Inflammatory macrophage treated with lipopolysaccharide for 4 hours (primary cell): ENCODE data around the gene FRMD6.
"Not testable (repeated sequence)": the region's sequence is repeated elsewhere in the genome, so short reads cannot be mapped to it uniquely, and the experiment has no call there.

ENCODE experiments used
- DNase-seq: peaks from one replicate; pipeline ENCODE4 v3.0.0-alpha.2; 2020

The FRMD6 gene

DNA sequence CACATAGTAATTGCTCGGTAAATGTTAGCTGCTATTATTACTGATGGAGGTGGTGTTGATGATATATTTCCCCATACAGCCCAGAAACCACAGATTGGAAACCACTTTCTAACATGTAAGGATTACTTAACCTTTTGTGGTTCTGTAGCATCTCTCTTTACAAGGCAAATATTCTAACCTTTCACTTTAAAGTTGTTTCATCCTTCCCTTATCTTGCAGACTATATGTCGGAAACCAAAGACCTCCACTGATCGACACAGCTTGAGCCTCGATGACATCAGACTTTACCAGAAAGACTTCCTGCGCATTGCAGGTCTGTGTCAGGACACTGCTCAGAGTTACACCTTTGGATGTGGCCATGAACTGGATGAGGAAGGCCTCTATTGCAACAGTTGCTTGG is 75.8 kb downstream of the FRMD6 start:
- DNase-seq = no peak

DNA sequence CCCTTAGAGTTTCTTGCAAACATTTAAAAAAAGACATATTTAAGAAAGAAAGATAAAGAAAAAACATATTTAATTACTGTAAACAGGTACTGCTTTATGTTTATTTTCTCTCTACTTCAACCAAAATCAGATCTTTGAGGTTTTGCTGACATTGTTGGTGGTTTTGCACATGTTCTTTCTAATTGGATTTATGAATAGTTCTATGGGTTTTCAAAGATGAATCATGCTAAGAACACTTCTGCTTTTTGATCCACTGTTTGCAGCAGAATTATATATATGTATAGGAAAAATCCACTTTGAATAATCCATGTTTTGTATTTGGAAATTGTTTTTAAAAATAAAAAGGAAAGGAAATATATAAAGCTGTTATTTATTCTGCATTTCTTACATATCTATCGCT is 78.4 kb downstream of the FRMD6 start:
- peak; percentile 3 for DNase-seq

- DNase-seq = no peak
These were observed 79.0 kb downstream of the FRMD6 start for GRCh38 chr14:51730684-51731083.

GRCh38 chr14:51732494-51733112 is 80.9 kb downstream of the FRMD6 start:
- DNase-seq = no peak

DNA sequence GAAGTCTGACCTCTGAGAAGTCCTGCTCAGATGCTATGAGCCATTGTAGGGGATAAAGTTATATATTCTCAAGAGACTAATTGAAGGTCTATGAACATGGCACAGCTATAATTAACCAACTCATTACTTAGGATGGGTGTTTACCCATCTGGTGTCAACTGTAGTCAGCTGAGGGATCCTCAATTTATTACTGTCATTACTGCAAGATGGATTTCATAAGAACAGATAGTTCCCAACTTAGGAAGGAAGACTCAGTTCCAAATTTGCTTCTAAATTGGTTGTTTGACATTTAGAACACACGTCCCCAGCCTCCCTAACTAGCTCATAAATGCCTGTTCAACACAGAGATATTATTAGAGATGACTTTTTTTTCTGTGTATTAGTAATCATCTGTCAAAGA is 81.4 kb downstream of the FRMD6 start:
- DNase-seq = no peak

DNA sequence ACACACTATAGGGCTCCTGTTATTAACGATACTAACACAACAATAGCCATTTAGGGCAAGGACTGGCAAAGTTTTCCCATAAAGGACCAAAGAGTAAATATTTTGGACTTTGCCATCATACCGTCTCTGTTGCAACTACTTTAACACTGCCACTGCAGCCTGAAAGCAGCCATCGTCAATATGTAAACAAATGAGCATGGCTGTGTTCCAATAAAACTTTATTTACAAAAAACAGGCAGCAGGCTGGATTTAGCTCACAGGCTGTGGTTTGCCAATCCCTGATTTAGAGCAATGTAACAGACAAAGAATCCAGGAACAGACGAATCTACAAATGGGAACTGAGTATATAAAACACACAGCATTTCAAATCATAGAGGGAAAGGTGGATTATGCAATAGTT is 84.1 kb downstream of the FRMD6 start:
- DNase-seq = no peak

DNA sequence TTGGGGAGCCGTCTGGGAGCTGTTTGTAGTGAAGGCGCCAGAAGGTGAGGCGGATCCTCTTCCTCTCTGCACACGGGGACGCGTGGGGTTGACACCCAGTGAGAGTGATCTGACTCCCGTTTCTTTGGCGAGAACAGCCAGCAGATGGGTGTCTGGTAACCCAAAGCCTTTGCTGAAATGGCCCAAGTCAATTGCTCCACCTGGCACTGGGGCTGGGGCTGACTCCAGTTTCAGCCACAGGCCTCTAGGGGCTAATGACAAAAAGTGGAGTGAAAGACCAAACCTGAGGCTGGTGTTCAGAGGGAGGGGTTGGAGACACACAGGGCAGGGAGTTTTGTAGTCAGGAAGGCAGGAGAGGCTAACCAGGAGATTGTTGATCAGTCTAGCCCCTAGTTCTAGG is 87.0 kb downstream of the FRMD6 start:
- DNase-seq = no peak

DNA sequence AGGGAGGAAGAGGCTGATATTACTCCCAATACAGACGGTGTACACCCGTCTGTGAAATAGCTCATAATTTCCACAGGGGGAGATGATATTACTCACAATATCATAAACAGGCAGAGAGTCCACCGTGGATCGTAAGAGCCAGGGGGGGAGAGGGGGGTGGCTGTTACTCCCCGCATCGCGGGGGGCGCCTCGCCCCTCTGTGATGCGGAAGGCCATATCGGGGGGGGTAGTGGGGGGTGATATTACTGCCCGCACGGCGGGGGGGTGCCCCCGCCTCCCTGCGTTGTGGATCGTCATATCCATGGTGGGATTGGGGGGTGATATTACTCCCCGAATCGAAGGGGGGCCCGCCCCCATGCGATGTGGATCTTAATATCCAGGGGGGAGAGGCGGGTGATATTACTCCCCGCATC is 91.9 kb downstream of the FRMD6 start:
- no peak for DNase-seq

DNA sequence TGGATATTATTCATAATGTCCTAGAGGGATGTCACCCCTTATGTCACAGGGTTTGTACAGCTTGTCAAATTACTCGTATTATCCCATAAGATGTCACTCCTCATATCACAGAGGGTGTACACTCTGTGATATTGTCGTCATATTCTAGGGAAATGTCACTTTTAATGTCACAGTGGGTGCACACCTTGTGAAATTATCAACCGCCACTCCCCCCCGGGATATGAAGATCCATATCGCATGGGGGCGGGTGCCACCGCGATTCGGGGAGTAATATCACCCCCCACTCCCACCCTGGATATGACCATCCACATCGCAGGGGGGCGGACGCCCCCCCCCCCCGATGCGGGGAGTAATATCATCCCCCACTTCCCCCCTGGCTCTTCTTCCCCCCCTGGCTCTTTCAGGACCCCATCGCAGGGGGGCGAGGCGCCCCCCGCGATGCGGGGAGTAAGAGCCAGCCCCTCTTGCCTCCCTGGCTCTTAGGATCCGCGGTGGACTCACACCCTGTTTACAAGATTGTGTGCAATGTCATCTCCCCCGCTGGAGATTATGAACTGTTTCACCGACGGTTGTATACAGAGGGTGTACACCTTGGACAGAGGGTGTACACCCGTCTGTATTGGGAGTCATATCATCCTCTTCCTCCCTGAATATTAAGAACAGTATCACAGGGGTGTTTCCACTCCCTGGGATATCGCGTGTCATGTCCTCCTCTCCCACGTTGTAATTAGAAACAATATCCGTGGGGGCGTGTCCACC is 92.8 kb downstream of the FRMD6 start:
- no peak for DNase-seq

GRCh38 chr14:51746823-51747222 is 95.1 kb downstream of the FRMD6 start:
- not testable (repeated sequence) for DNase-seq

DNA sequence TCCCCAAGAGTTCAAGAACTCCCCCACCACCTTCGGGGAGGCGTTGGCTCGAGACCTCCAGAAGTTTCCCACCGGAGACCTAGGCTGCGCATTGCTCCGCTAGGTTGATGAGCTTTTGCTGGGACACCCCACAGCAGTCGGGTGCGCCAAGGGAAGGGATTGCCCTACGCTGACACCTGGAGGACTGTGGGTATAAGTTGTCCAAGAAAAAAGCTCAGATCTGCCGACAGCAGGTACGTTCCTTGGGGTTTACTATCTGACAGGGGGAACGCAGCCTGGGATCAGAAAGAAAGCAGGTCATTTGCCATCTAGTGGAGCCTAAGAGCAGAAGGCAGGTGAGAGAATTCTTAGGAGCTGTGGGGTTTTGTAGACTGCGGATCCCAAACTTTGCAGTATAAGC is 98.8 kb downstream of the FRMD6 start:
- DNase-seq = no peak

DNA sequence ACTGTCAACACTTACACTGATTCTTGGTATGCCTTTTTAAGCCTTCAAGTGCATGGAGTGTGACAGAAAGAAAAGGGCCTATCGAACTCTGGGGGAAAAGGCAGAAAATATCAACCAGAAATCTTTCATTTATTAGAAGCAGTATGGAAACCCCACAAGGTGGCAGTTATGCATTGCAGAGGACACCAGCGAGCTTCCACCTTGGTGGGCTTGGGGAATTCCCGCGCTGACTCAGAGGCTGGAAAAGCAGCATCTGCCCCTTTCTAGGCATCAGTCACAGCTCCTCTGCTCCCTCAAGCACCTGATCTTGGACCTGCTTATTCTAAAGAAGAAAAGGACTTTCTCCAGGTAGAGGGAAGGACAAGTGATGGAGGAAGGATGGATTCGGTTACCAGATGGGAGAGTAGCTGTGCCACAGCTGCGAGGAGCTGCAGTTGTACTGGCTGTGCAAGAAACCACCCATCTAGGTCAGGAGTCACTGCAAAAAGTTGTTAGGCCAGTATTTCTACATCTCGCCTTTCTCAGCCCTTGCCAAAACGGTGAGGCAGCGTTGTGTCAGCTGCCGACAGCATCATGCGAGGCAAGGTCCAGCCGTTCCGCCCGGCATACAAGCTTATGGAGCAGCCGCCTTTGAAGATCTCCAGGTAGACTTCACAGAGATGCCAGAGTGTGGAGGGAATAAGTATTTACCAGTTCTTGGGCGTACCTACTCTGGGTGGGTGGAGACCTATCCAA is 100.1 kb downstream of the FRMD6 start:
- not testable (repeated sequence) for DNase-seq

DNA sequence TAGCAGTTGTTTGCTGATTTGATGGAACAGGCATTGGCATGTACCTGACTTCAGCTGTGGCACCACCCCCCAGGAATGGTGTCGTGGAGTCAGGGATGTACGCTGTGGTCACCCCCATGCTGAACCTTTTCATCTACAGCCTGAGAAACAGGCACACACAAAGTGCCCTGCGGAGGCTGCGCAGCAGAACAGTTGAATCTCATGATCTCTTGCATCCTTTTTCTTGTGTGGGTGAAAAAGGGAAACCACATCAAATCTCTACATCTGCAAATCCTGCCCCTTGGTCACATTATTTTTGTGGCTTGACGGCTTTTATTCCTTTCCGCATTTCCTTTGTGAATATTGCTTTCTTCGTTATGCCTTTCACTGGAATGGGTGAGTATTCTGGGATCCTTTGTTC is 106.0 kb downstream of the FRMD6 start:
- DNase-seq = peak; percentile 51

DNA sequence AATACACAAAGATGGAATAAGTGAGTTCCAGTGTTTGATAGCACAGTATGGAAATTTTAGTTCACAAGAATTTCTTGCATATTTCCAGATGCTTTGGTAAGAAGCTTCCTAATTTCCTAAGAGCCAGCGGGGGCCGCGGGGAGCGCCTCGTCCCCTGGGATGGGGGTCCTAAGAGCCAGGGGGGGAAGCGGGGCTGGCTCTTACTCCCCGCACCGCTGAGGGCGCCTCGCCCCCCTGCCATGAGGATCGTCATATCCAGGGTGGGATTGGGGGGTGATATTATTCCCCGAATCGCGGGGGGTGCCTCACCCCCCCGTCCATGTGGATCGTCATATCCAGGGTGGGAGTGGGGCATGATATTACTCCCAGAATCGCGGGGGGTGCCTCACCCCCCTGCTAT is 108.2 kb downstream of the FRMD6 start:
- no peak for DNase-seq

- not testable (repeated sequence) for DNase-seq
These were observed 114.0 kb downstream of the FRMD6 start for GRCh38 chr14:51765726-51766125.

DNA sequence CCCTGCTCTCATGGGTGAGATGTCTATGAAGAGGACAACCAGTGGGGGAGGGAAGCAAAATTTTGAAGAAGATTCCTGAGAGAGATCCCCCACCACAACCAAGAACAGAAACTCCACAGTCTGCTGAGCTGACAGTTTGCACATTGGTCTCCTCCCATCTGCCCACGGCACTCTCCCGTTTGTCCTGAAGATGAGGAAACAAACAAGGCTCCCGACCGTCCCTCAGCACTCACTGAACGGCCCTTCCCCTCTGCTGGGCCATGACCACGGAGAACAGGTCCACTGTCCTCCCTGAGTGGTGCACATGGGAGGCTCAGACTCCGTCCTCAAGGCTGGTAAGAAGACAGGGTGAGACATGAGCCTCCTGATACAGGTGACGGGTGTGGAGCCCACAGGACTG is 114.9 kb downstream of the FRMD6 start:
- not testable (repeated sequence) for DNase-seq

GRCh38 chr14:51769261-51769660 is 117.6 kb downstream of the FRMD6 start:
- not testable (repeated sequence) for DNase-seq

GRCh38 chr14:51774209-51774608 is 122.5 kb downstream of the FRMD6 start:
- no peak for DNase-seq

DNA sequence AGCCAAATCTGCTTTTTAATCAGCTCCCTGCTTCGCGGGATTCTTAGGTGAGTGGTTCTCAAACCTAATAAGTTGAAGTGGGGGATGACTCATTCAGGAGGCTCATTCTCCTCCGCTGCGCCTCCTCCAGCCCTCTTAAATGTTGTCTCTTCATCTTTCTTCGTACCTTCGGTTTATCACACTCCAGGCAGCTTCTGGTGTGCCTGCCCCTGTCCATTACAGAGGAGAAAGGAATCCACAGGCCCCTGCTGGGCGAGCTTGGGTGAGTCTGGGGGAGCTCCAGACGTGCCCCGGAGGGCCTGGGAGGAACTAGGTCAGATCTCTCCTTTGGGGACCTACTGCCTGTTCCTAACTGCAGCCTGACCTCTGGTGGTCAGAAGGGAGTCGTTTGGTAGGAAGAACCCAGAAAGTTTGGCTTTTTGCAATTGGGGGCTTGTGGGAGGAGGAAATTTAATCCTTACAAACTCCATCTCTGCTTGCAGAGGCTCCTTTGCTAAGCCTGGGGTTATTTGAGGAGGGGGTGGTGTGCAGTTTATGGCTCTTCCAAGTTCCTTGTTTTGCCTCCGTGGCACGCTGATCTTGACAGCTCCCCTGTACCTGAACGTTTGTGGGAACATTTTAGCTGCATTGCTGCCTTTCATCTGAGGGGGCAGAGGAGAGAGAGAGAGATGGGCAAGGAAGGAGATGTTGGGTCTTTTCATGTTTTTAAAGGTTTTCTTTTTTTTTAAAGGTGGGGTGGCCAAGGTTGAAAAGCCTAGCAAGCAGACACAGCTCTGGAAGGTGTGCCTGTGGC is 124.6 kb downstream of the FRMD6 start:
- DNase-seq = peak; percentile 34

- peak; percentile 66 for DNase-seq
These were observed 128.4 kb downstream of the FRMD6 start for GRCh38 chr14:51780006-51780692.
